ENCODE measurements around the gene IPO4. TPM values are rescaled to one million over a fixed set of nuclear protein-coding genes. Genes with fewer than 3 reads are reported as not detected.

Gene IPO4
- total RNA-seq, 2 donors from 2014 or later: 42.6 to 44.5 TPM

DNA sequence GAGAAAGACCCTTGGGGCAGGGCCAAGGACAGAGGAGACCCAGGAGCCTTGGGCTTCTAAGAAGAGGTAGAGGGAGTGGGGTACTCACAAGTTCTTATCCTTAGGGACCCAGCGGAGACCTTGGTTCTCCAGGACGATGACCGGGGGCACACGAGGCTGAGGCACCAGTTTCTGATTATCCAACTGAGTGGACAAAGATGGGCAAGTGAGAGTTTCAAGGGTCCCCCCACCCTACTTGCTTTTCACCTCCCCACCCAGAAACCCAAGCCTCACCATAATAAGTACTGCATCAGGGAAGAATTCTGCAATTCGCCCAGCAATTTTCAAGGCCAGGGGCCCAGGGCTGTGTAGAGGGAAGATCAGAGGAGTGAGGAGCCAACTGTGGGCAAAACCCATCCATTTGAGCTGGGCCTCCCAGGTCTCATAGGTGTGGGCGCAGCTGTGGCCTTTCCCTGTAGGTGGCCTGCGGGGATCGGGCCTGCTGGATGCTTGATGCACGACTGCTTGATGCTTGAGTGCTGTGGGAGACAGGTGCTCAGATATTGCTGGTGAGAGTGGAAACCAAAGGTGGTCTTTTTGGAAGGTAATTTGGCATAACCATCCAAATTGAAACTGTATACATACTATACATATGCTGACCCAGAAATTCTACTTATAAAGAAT, 49.2 kb downstream of the IPO4 start:
- intact Hi-C loops (cut with DNase I): no loop called here
- Histone ChIP-seq H3K27ac (no peak overlapping the region), H3K4me3 (no peak overlapping the region), H3K27me3 (replicated peaks; ENCODE audit: insufficient read depth) (no peaks in the 10 kb centered on the region), H3K36me3 (peaks cover 3% of the 10 kb centered on the region in 2 donors), H3K4me1 (replicated peaks) (peaks cover 8% of the 10 kb centered on the region), H3K9me3 (no peaks in the 10 kb centered on the region)
- TF ChIP-seq, protein P1, sequence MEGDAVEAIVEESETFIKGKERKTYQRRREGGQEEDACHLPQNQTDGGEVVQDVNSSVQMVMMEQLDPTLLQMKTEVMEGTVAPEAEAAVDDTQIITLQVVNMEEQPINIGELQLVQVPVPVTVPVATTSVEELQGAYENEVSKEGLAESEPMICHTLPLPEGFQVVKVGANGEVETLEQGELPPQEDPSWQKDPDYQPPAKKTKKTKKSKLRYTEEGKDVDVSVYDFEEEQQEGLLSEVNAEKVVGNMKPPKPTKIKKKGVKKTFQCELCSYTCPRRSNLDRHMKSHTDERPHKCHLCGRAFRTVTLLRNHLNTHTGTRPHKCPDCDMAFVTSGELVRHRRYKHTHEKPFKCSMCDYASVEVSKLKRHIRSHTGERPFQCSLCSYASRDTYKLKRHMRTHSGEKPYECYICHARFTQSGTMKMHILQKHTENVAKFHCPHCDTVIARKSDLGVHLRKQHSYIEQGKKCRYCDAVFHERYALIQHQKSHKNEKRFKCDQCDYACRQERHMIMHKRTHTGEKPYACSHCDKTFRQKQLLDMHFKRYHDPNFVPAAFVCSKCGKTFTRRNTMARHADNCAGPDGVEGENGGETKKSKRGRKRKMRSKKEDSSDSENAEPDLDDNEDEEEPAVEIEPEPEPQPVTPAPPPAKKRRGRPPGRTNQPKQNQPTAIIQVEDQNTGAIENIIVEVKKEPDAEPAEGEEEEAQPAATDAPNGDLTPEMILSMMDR (IDR thresholded peaks at IDR 0.05): no peak
- TF ChIP-seq POLR2A (IDR thresholded peaks at IDR 0.05) (no peak), POLR2AphosphoS5 (IDR thresholded peaks at IDR 0.05) (no peak)
- DNase-seq (ENCODE audit: low spot score): no peak
- 79% methylated on average over 9 of the region's 9 CpGs for WGBS

DNA sequence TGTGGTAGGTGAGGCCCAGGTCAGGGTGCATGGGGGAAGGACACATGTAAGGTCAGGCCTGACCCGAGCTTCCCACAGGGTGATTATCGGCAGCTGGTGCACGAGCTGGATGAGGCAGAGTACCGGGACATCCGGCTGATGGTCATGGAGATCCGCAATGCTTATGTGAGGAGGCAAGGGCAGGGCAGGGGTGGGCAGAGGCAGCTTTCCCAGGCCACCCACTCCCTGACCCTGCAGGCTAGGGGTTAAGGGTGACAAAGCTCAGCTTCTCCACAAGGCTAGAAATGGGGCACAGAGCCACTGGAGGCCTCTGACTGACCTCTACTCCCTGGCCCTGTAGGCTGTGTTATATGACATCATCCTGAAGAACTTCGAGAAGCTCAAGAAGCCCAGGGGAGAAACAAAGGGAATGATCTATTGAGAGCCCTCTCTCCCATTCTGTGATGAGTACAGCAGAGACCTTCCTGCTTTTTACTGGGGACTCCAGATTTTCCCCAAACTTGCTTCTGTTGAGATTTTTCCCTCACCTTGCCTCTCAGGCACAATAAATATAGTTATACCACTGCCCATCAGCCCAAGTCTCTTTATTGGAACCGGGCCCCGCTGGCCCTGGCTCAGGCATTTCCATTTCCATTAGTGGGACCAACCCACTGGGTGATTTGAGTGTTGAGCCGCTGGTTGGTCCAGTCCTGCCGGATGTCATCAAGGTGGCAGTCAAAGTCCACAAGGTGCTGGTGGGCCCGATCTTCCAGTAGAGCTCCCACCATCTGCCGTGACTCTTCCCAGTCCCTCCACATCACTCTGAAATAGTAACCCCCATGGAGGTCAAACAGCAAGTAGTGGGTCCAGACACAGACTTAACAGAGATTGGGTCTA, 50.0 kb downstream of the IPO4 start:
- H3K27ac ChIP-seq: no peak overlapping the region
- H3K27me3 ChIP-seq (replicated peaks; ENCODE audit: insufficient read depth): no peaks in the 10 kb centered on the region
- peaks cover 8% of the 10 kb centered on the region for H3K4me1 ChIP-seq (replicated peaks)
- H3K4me3 ChIP-seq: no peak overlapping the region
- 77% methylated on average over 13 of the region's 13 CpGs for WGBS
- H3K9me3 ChIP-seq: no peaks in the 10 kb centered on the region
- intact Hi-C loops (cut with DNase I): no loop called here
- no peak for DNase-seq (ENCODE audit: low spot score)
- H3K36me3 ChIP-seq: peaks cover 3% of the 10 kb centered on the region in 2 donors
- TF ChIP-seq POLR2AphosphoS5 (IDR thresholded peaks at IDR 0.05) (no peak), POLR2A (IDR thresholded peaks at IDR 0.05) (no peak)
- TF ChIP-seq, protein P1 (IDR thresholded peaks at IDR 0.05): no peak

DNA sequence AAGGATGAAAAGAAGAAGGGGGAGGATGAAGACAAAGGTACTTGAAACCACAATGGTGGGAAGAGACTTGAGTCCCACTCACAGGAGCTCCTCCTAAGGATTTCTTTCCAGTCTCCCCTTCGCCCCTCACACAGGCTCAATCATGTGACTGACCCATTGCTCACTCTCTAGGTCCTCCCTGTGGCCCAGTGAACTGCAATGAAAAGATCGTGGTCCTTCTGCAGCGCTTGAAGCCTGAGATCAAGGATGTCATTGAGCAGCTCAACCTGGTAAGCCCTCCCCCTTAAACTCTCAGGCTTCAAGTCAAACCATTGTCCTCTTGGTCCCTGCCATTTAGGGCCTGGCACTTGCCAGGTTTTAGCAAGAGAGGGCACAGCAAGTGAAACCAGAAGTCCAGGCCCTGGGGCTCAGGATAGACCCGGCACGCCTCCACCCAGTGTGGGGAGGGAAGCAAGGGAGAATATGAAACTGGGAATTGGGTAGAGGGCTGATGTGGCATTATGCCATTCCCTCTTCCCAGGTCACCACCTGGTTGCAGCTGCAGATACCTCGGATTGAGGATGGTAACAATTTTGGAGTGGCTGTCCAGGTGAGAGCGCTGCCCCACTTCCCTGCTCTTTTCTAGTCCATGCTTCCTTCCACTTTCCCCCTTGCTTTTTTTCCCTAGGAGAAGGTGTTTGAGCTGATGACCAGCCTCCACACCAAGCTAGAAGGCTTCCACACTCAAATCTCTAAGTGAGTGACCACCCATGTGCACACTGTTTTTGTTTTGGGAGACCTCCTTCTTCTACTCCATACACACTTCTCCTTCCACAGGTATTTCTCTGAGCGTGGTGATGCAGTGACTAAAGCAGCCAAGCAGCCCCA, 50.9 kb downstream of the IPO4 start:
- Histone ChIP-seq H3K36me3 (peaks cover 3% of the 10 kb centered on the region in 2 donors), H3K27me3 (replicated peaks; ENCODE audit: insufficient read depth) (no peaks in the 10 kb centered on the region), H3K27ac (peak overlapping the region in 1 of 2 donors; percentile 93), H3K9me3 (no peaks in the 10 kb centered on the region), H3K4me1 (replicated peaks) (peaks cover 8% of the 10 kb centered on the region), H3K4me3 (no peak overlapping the region)
- no peak for DNase-seq (ENCODE audit: low spot score)
- TF ChIP-seq, protein P1 (IDR thresholded peaks at IDR 0.05): no peak
- TF ChIP-seq POLR2A (IDR thresholded peaks at IDR 0.05) (no peak), POLR2AphosphoS5 (IDR thresholded peaks at IDR 0.05) (no peak)
- intact Hi-C loops (cut with DNase I): no loop called here
- 83% methylated on average over 8 of the region's 8 CpGs for whole genome bisulfite sequencing

DNA sequence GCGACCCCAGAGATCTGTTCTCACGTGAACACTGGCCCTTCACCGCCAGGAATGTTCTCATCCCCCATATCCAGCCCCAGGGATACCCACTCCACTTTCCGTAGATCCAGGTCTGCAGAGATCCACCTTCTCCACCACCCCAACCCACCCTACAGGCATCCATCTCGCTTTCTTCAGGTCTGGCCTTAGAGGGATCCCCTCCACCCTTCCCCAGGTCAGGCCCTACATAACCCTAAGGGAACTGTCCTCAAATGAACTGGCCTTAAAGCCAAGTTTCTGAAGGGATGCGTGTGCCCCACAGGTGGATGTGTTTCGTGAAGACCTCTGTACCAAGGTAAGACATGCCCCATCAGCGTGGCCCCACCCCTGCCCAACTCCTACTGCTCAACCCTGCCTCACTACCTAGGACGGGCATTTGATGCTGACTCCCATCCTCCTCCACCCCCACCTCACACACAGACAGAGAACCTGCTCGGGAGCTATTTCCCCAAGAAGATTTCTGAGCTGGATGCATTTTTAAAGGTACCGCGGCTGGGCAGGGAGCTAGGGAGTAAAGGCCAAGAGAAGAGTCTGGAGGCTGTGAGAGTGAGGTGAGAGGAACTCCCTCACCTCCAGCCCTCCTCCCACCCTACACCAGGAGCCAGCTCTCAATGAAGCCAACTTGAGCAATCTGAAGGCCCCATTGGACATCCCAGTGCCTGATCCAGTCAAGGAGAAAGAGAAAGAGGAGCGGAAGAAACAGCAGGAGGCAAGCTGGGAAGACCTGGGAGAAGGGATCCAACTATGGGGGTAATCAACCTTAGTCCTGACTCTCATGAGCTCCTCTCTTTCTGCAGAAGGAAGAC, 51.7 kb downstream of the IPO4 start:
- Histone ChIP-seq H3K36me3 (peaks cover 3% of the 10 kb centered on the region in 2 donors), H3K9me3 (no peaks in the 10 kb centered on the region), H3K27me3 (replicated peaks; ENCODE audit: insufficient read depth) (no peaks in the 10 kb centered on the region), H3K27ac (peak overlapping the region; percentile 93 to 97), H3K4me3 (peak overlapping the region; percentile 90 to 98), H3K4me1 (replicated peaks) (peaks cover 8% of the 10 kb centered on the region)
- intact Hi-C loops (cut with DNase I): no loop called here
- TF ChIP-seq POLR2AphosphoS5 (IDR thresholded peaks at IDR 0.05) (no peak), POLR2A (IDR thresholded peaks at IDR 0.05) (no peak)
- TF ChIP-seq, protein P1 (IDR thresholded peaks at IDR 0.05): no peak
- 21% methylated on average over 13 of the region's 13 CpGs for WGBS
- DNase-seq (ENCODE audit: low spot score): no peak
